ENCODE data around the gene CCDC28B.

- TF ChIP-seq CTCF (IDR thresholded peaks at IDR 0.05) (no peak), POLR2A (IDR thresholded peaks at IDR 0.05) (no peak)
Measured at GRCh38 chr1:32192220-32192948, 8.0 kb upstream of the CCDC28B start.
